Breast epithelium (tissue), 4 donors: ENCODE data around the gene ACER1. TPM values are rescaled to one million over a fixed set of nuclear protein-coding genes. Genes with fewer than 3 reads are reported as not detected.
"Not testable (repeated sequence)": the region's sequence is repeated elsewhere in the genome, so short reads cannot be mapped to it uniquely, and the experiment has no call there.

Source experiments
- DNase-seq, 2 donors: peaks; one replicate each; pipeline ENCODE4 v3.0.0-alpha.2; 2019; ENCODE audit warnings: low spot score in 2 of 2
- H3K27ac ChIP-seq, 2 donors: fragments of 200-600 bp; sonication (generic) in 1 of 2; one replicate each; pipeline ENCODE4 v1.5.1; 2016 to 2019; ENCODE audit warnings: mild to moderate bottlenecking in 1 of 2
- H3K27me3 ChIP-seq, 2 donors: fragments of 200-600 bp; sonication (generic) in 1 of 2; one replicate each; pipeline versions ENCODE4 v1.5.1 to v1.6.0; 2017 to 2019; ENCODE audit warnings: control low read depth in 1 of 2, mild to moderate bottlenecking in 1 of 2
- H3K36me3 ChIP-seq: fragments of 200-600 bp; one replicate; pipeline ENCODE4 v1.5.1; 2019
- H3K4me1 ChIP-seq, 2 donors: fragments of 200-600 bp; sonication (generic); one replicate each; pipeline ENCODE4 v1.5.1; 2016 to 2019; ENCODE audit warnings: control low read depth in 1 of 2
- H3K4me3 ChIP-seq, 3 donors: fragments of 200-600 bp; sonication (generic); 1 replicate in 2 of 3; 2 replicates in 1 of 3; pipeline ENCODE4 v1.5.1; 2016 to 2019; ENCODE audit warnings: mild to moderate bottlenecking in 3 of 3, moderate library complexity in 2 of 3
- H3K9me3 ChIP-seq, 2 donors: fragments of 200-600 bp; sonication (generic) in 1 of 2; one replicate each; pipeline ENCODE4 v1.5.1; 2016 to 2019; ENCODE audit warnings: control low read depth in 1 of 2
- POLR2A ChIP-seq: fragments of 450-650 bp; IDR thresholded peaks from one replicate; pipeline ENCODE4 v1.6.1; 2016; ENCODE audit warnings: antibody characterized with exemption, mild to moderate bottlenecking, moderate library complexity
- POLR2AphosphoS5 ChIP-seq, 3 donors: sonication (generic); formaldehyde crosslinking; IDR thresholded peaks; one replicate each; pipeline ENCODE4 v1.6.1; 2017; ENCODE audit warnings: antibody characterized with exemption in 3 of 3
- intact Hi-C: fragments of 100-400 bp; cut with DNase I; formaldehyde crosslinking; loops from one replicate; pipeline ENCODE4 v1.15.1; 2023; ENCODE audit warnings: low total_unique reads
- total RNA-seq, 3 donors: library from RNA; depleted of rRNA; stranded (reverse); fragments of >200 nt; gene quantifications; one replicate each; pipeline ENCODE4 v1.1.0, GENCODE V29; 2016
- TF ChIP-seq, protein P1 (sequence below), 3 donors: fragments of 450-650 bp; IDR thresholded peaks; one replicate each; pipeline ENCODE4 v1.5.1; 2016 to 2017; ENCODE audit warnings: antibody characterized with exemption in 3 of 3, mild to moderate bottlenecking in 3 of 3, moderate library complexity in 3 of 3

ACER1 gene
- total RNA-seq, 3 donors from 2014 or later = 0.33 TPM; not detected in 2

DNA sequence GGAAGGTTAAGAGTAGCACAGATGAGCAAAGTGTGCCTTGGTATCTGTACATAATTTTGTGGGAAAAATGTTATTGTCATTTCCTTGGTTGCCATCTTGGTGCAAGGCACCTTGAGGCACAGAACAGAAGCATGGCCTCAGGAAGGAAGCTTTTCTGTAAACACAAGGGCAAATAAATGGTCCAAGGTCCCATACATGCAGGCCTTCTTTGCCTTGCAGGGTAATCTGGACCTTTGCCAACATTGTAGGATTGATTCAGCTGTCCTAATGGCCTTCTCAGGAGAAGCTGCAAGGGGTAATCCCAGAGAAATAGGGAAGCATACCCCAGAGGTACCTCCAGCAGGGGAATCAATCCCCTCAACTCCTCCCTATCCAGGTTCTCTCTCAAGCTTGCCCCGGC is 44.7 kb downstream of the ACER1 start:
- no peak overlapping the region for H3K4me3 ChIP-seq
- H3K36me3 ChIP-seq = no peaks in the 10 kb centered on the region
- H3K27me3 ChIP-seq = no peaks in the 10 kb centered on the region
- H3K27ac ChIP-seq = no peak overlapping the region
- TF ChIP-seq POLR2AphosphoS5 (IDR thresholded peaks at IDR 0.05) (no peak), POLR2A (no peak)
- TF ChIP-seq, protein P1, sequence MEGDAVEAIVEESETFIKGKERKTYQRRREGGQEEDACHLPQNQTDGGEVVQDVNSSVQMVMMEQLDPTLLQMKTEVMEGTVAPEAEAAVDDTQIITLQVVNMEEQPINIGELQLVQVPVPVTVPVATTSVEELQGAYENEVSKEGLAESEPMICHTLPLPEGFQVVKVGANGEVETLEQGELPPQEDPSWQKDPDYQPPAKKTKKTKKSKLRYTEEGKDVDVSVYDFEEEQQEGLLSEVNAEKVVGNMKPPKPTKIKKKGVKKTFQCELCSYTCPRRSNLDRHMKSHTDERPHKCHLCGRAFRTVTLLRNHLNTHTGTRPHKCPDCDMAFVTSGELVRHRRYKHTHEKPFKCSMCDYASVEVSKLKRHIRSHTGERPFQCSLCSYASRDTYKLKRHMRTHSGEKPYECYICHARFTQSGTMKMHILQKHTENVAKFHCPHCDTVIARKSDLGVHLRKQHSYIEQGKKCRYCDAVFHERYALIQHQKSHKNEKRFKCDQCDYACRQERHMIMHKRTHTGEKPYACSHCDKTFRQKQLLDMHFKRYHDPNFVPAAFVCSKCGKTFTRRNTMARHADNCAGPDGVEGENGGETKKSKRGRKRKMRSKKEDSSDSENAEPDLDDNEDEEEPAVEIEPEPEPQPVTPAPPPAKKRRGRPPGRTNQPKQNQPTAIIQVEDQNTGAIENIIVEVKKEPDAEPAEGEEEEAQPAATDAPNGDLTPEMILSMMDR (IDR thresholded peaks at IDR 0.05) = no peak
- intact Hi-C loops = no loop called here
- H3K4me1 ChIP-seq = no peaks in the 10 kb centered on the region
- no peak for DNase-seq
- peaks cover 65 to 80% of the 10 kb centered on the region in 2 donors for H3K9me3 ChIP-seq

DNA sequence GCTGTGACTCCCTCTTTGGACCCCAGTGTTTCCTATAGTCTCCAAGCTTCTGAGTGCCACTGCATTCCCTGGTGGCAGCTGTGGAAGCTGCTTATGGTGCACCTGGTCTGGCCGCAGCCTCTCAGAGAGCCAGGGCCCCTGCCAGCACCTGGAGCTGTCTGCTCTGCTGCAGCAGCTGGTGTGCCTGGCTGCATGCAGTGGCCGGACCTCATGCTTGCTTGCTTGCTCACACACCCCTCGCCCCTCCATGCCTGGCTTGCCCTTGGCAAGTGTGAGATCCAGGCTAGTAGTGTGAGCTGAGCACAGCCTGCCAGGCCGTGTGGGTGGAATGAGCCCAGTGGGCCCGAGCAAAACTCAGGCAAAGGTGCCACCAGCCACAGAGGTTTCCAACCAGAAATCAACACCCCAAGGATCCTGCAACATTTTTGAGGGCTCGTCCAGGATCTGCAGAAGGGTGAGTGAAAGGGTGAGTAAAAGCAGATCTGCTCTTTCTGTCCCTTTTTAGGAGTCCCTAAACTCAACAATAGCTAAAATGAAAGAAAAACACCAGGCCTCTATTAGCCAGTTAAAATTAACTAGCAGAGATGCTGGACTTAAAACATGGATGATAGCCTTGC is 46.0 kb downstream of the ACER1 start:
- no peak for DNase-seq
- Histone ChIP-seq H3K27ac (no peak overlapping the region), H3K27me3 (no peaks in the 10 kb centered on the region), H3K9me3 (peaks cover 51 to 68% of the 10 kb centered on the region in 2 donors), H3K4me3 (no peak overlapping the region), H3K4me1 (no peaks in the 10 kb centered on the region), H3K36me3 (no peaks in the 10 kb centered on the region)
- intact Hi-C loops = no loop called here
- no peak for TF ChIP-seq POLR2AphosphoS5 (IDR thresholded peaks at IDR 0.05)

DNA sequence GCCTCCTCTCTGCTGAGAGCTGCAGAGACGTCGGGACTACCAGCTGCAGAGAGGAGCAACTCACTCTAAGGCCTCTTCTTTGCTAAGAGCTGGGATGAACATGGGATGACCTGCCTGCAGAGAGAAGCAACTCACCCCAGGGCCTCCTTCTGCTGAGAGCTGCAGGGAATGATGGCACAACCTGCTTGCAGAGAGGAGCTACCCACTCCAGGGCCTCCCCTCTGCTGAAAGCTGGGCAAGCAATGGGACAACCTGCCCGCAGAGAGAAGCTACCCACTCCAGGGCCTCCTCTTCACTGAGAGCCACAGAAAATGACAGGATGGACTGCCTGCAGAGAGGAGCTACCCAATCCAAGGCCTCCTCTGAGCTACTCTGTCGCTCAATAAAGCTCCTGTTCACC is 46.7 kb downstream of the ACER1 start:
- Histone ChIP-seq H3K27me3 (no peaks in the 10 kb centered on the region), H3K27ac (no peak overlapping the region), H3K9me3 (peaks cover 44 to 61% of the 10 kb centered on the region in 2 donors), H3K4me1 (no peaks in the 10 kb centered on the region), H3K36me3 (no peaks in the 10 kb centered on the region), H3K4me3 (no peak overlapping the region)
- TF ChIP-seq POLR2A = no peak
- TF ChIP-seq, protein P1 (IDR thresholded peaks at IDR 0.05) = no peak
- TF ChIP-seq POLR2AphosphoS5 (IDR thresholded peaks at IDR 0.05) = no peak
- DNase-seq = no peak
- intact Hi-C loops = no loop called here

DNA sequence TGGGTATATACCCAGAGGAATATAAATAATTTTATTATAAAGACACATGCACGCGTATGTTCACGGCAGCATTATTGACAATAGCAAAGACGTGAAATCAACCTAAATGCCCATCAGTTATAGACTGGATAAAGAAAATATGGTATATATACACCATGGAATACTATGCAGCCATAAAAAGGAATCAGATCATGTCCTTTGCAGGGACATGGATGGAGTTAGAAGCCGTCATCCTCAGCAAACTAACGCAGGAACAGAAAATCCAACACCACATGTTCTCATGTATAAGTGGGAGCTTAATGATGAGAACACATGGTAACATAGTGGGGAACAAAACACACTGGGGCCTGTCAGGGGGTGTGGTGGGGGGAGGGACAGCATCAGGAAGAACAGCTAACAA is 51.0 kb downstream of the ACER1 start:
- H3K27me3 ChIP-seq, H3K36me3 ChIP-seq, DNase-seq, H3K27ac ChIP-seq, H3K4me3 ChIP-seq, intact Hi-C loops: not testable (repeated sequence)
- peaks cover 14 to 19% of the 10 kb centered on the region in 2 donors for H3K9me3 ChIP-seq
- H3K4me1 ChIP-seq = peaks cover 10 to 14% of the 10 kb centered on the region in 2 donors

DNA sequence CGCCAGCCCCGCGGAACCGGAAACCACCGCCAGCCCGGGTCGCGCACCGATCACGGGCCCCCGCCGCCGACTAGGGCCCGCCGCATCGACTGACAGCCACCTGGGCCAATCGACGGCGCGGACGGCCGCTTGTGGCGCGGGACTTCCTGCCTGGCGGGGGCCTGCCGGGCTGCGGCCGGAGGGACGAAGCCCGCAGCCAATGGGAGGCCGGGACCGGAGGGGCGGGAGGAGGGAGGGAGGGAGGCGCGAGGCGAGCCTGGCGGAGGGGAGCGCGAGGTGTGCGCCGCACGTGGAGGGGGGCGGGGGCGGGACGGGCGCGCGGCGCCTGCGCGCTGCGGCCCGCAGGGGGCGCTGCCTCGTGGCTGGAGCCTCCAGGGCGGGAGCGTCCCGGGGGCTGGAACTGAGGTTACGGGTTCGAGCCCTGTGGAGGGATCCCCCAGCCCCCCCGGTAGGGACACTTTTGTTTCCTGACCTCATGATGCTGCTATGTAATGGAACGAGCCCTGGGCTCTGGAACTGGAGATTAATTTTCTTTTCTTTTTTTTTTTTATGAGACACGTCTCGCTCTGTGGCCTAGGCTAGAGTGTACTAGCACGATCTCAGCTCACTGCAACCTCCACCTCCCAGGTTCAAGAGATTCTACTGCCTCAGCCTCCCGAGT is 53.4 kb downstream of the ACER1 start, which contains the start of gene MLLT1:
Gene MLLT1, minus strand, starts transcription at position 45 of the 661 bp plus-strand sequence. CDS start 191 bp downstream, outside the sequence.
- Histone ChIP-seq H3K27ac (peak within 1 kb of the TSS; percentile 81 to 93), H3K4me3 (peak within 1 kb of the TSS; percentile 78 to 98 (median 90)), H3K27me3 (no peaks in the 10 kb centered on the region), H3K4me1 (peaks cover 15 to 20% of the 10 kb centered on the region in 2 donors), H3K9me3 (no peaks in the 10 kb centered on the region), H3K36me3 (no peaks in the 10 kb centered on the region)
- intact Hi-C loops = no loop called here
- DNase-seq = peak; percentile 95 to 96
- TF ChIP-seq POLR2A (no peak), POLR2AphosphoS5 (IDR thresholded peaks at IDR 0.05) (peak in 1 of 3 donors; percentile 76)
- TF ChIP-seq, protein P1 (IDR thresholded peaks at IDR 0.05) = peak in 1 of 3 donors; percentile 33

DNA sequence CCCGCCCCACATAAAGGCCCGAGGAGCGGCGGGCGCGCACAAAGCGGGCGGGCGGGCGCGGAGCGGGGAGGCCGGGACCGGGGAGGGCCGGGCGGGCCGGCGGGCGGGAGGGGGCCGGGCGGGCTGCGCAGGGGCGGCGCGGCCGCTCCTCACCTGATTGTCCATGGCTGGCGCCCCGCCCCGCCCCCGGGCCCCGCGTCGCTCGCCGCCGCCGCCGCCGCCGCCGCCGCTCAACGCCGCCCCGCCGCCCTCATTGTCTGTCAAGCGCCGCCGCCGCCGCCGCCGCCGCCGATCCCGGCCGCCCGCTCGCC is 53.8 kb downstream of the ACER1 start:
- Histone ChIP-seq H3K36me3 (no peaks in the 10 kb centered on the region), H3K9me3 (no peaks in the 10 kb centered on the region), H3K4me1 (peaks cover 20 to 24% of the 10 kb centered on the region in 2 donors), H3K27me3 (no peaks in the 10 kb centered on the region), H3K27ac (peak overlapping the region; percentile 81 to 93), H3K4me3 (peak overlapping the region; percentile 78 to 98 (median 90))
- no peak for DNase-seq
- TF ChIP-seq, protein P1 (IDR thresholded peaks at IDR 0.05) = no peak
- no peak for TF ChIP-seq POLR2A
- TF ChIP-seq POLR2AphosphoS5 (IDR thresholded peaks at IDR 0.05) = no peak
- intact Hi-C loops = no loop called here
